K562 (cell line): Measurements from ENCODE around the gene SAMD4A. TPM values are rescaled to one million over a fixed set of nuclear protein-coding genes. Genes with fewer than 3 reads are reported as not detected.

ENCODE experiments used
- ATAC-seq: fragments of 200-7000 bp; cut with Tn5 transposase; 3 replicates; pipeline ENCODE4 v1.9.1; 2020; ENCODE audit warnings: moderate library complexity
- BruUV-seq: library from RNA; stranded (reverse); fragments of 400-500 nt; replicated peaks from 2 replicates; lab custom pipeline; 2021; lab: Mats Ljungman, UMichigan
- CTCF ChIA-PET: fragments of 300-600 bp; formaldehyde crosslinking; extraction: SDS; loops from one replicate; lab custom pipeline; 2021; ENCODE audit warnings: low intra/inter-chr PET ratio; lab: Yijun Ruan, JAX
- POLR2A ChIA-PET: fragments of 300-600, 350-650 bp; sonication (Branson Sonifier 250); formaldehyde crosslinking; extraction: SDS; loops from one replicate; lab custom pipeline; 2021; ENCODE audit warnings: antibody characterized with exemption, inconsistent platforms; lab: Yijun Ruan, JAX
- DNase-seq, 4 experiments: peaks; one replicate each; pipeline versions ENCODE4 v3.0.0 to v3.0.0-alpha.2; 2011 to 2018; ENCODE audit warnings: low spot score in 3 of 4, mixed read lengths in 3 of 4; ENCODE audit errors: extremely low read depth in 1 of 4
- FAIRE-seq: peaks from 2 replicates; lab custom pipeline; 2011; peaks lifted over from hg19 to GRCh38; lab: Jason Lieb, UNC
- H2AFZ ChIP-seq: 2 replicates; pipeline ENCODE4 v1.6.0; 2011; ENCODE audit warnings: low read depth, low read length, control low read depth, inconsistent platforms
- H3K27ac ChIP-seq: fragments of 200-600 bp; 3 replicates; pipeline ENCODE4 v1.8.0; 2011; ENCODE audit warnings: low read depth, mild to moderate bottlenecking, control low read depth, inconsistent platforms, low read length, moderate library complexity, mixed read lengths; ENCODE audit errors: extremely low read depth
- H3K27me3 ChIP-seq, 2 experiments: fragments of 300-600 bp in 1 of 2; 2 replicates in 1 of 2; 3 replicates in 1 of 2; pipeline versions ENCODE4 v1.6.0 to v1.8.0; 2011; ENCODE audit warnings: inconsistent platforms in 2 of 2, low read length in 2 of 2, mild to moderate bottlenecking in 1 of 2, mixed read lengths in 1 of 2, moderate library complexity in 1 of 2; ENCODE audit not compliant: control insufficient read depth in 2 of 2, insufficient read depth in 2 of 2
- H3K36me3 ChIP-seq: fragments of 300-600 bp; 3 replicates; pipeline ENCODE4 v1.8.0; 2011; ENCODE audit warnings: mild to moderate bottlenecking, low read length, inconsistent platforms; ENCODE audit not compliant: control insufficient read depth, insufficient read depth
- H3K4me1 ChIP-seq, 2 experiments: fragments of 200-600 bp in 1 of 2; replicated peaks in 1 of 2; 2 replicates in 1 of 2; 3 replicates in 1 of 2; pipeline versions ENCODE4 v1.5.1 to v1.8.0; 2011; ENCODE audit warnings: inconsistent platforms in 2 of 2, low read length in 2 of 2, mild to moderate bottlenecking in 1 of 2, mixed read lengths in 1 of 2, moderate library complexity in 1 of 2; ENCODE audit not compliant: control insufficient read depth in 2 of 2, insufficient read depth in 2 of 2
- H3K4me2 ChIP-seq: 2 replicates; pipeline ENCODE4 v1.6.1; 2011; ENCODE audit warnings: low read length, control low read depth, inconsistent platforms, mixed read lengths; ENCODE audit not compliant: insufficient read depth
- H3K4me3 ChIP-seq: fragments of 200-600 bp; sonication (generic), shearing (Covaris generic); 2 replicates; pipeline ENCODE4 v1.5.1; 2016; ENCODE audit warnings: control low read depth, inconsistent platforms
- H3K79me2 ChIP-seq: fragments of 200-600 bp; 3 replicates; pipeline ENCODE4 v1.8.0; 2011; ENCODE audit warnings: low read length, inconsistent platforms; ENCODE audit not compliant: control insufficient read depth, insufficient read depth
- H3K9ac ChIP-seq, 2 experiments: 2 replicates each; pipeline versions ENCODE4 v1.6.0 to v1.6.1; 2011; ENCODE audit warnings: low read depth in 2 of 2, low read length in 2 of 2, control low read depth in 1 of 2, inconsistent platforms in 1 of 2, mild to moderate bottlenecking in 1 of 2, mixed read lengths in 1 of 2; ENCODE audit not compliant: insufficient read depth in 1 of 2
- H3K9me1 ChIP-seq: one replicate; pipeline ENCODE4 v1.6.0; 2011; ENCODE audit warnings: inconsistent platforms, mild to moderate bottlenecking, low read length, moderate library complexity; ENCODE audit not compliant: control insufficient read depth, insufficient read depth
- H3K9me3 ChIP-seq: replicated peaks from 2 replicates; pipeline ENCODE4 v1.5.1; 2011; ENCODE audit warnings: low read depth, low read length, inconsistent platforms; ENCODE audit not compliant: control insufficient read depth, insufficient read depth
- H4K20me1 ChIP-seq: replicated peaks from 2 replicates; pipeline ENCODE4 v1.6.1; 2011; ENCODE audit warnings: low read length, inconsistent platforms, mixed read lengths; ENCODE audit not compliant: control insufficient read depth, insufficient read depth
- BACH1 ChIP-seq: fragments of 200-800 bp; sonication (Bioruptor generic); IDR thresholded peaks from 2 replicates; pipeline ENCODE4 v1.6.1; 2016; ENCODE audit warnings: missing genetic modification characterization, missing compliant biosample characterization
- BHLHE40 ChIP-seq: IDR thresholded peaks from 2 replicates; pipeline ENCODE4 v1.6.1; 2011; ENCODE audit warnings: low read length, improper control_type of control experiment
- CXXC5 ChIP-seq: fragments of 250-450 bp; sonication (Bioruptor Pico); IDR thresholded peaks from 2 replicates; pipeline ENCODE4 v1.8.0; 2022; ENCODE audit warnings: inconsistent platforms, mild to moderate bottlenecking, moderate library complexity
- EHMT2 ChIP-seq: fragments of 450-650 bp; IDR thresholded peaks from 2 replicates; pipeline ENCODE4 v1.6.1; 2018; ENCODE audit warnings: antibody characterized with exemption
- GTF2F1 ChIP-seq: IDR thresholded peaks from 2 replicates; pipeline ENCODE4 v1.6.1; 2011; ENCODE audit warnings: low read depth, low read length, improper control_type of control experiment
- MXI1 ChIP-seq: IDR thresholded peaks from 2 replicates; pipeline ENCODE4 v1.6.1; 2011; ENCODE audit warnings: low read depth, mild to moderate bottlenecking, improper control_type of control experiment, low read length
- NBN ChIP-seq: fragments of 450-650 bp; IDR thresholded peaks from 2 replicates; pipeline ENCODE4 v1.6.1; 2016; ENCODE audit warnings: low read depth, mild to moderate bottlenecking
- NFIC ChIP-seq: fragments of 450-650 bp; IDR thresholded peaks from 2 replicates; pipeline ENCODE4 v1.6.1; 2017; ENCODE audit warnings: mild to moderate bottlenecking, inconsistent platforms
- NONO ChIP-seq, 2 experiments: fragments of 200-400 bp in 1 of 2; fragments of 450-650 bp in 1 of 2; formaldehyde crosslinking in 1 of 2; IDR thresholded peaks; 2 replicates each; pipeline ENCODE4 v1.6.1; 2017; ENCODE audit warnings: low read depth in 2 of 2, mild to moderate bottlenecking in 2 of 2, moderate library complexity in 2 of 2, low read length in 1 of 2
- NR3C1 ChIP-seq: sonication (generic); formaldehyde crosslinking; IDR thresholded peaks from 2 replicates; pipeline ENCODE4 v1.8.1; 2022; ENCODE audit warnings: missing genetic modification reagents
- SMARCA5 ChIP-seq: fragments of 450-650 bp; IDR thresholded peaks from 2 replicates; pipeline ENCODE4 v1.6.1; 2016
- STAT5B ChIP-seq: fragments of 250-450 bp; sonication (Bioruptor Pico); IDR thresholded peaks from 2 replicates; pipeline ENCODE4 v1.8.0; 2021; ENCODE audit warnings: mild to moderate bottlenecking, inconsistent platforms
- THRAP3 ChIP-seq: fragments of 450-650 bp; IDR thresholded peaks from 2 replicates; pipeline ENCODE4 v1.6.1; 2016; ENCODE audit warnings: mild to moderate bottlenecking, inconsistent platforms, borderline replicate concordance
- XRCC3 ChIP-seq: fragments of 450-650 bp; IDR thresholded peaks from 2 replicates; pipeline ENCODE4 v1.6.1; 2017; ENCODE audit warnings: mild to moderate bottlenecking, moderate library complexity
- ZNF212 ChIP-seq: fragments of 450-650 bp; formaldehyde crosslinking; IDR thresholded peaks from 2 replicates; pipeline ENCODE4 v1.4.0; 2020; ENCODE audit warnings: mild to moderate bottlenecking
- WGBS: fragments of 100-300 bp; shearing (Covaris generic); methylation state at CpG from one replicate; pipeline ENCODE4 v1.1.6; 2016; ENCODE audit warnings: low coverage, mixed read lengths; ENCODE audit not compliant: insufficient coverage; ENCODE audit errors: missing lambda C conversion rate; 5-methylcytosine and 5-hydroxymethylcytosine counted together
- in situ Hi-C: fragments of 300-500 bp; cut with MboI; formaldehyde crosslinking; loops from 4 replicates; pipeline ENCODE4 v1.15.0; 2018; ENCODE audit warnings: inconsistent platforms, mixed read lengths
- intact Hi-C: fragments of 100-400 bp; cut with micrococcal nuclease; formaldehyde crosslinking; loops from 2 replicates; pipeline ENCODE4 v1.14.2; 2022
- polyA plus RNA-seq, 8 experiments: library from polyadenylated mRNA; depleted of rRNA in 4 of 8; stranded (reverse) in 5 of 8; unstranded in 3 of 8; fragments of >200 nt; fragmentation: Nextera tagmentation in 2 of 8; fragmentation: Illumina TruSeq in 1 of 8; extraction: Ambion mirVana in 2 of 8; extraction: Trizol in 1 of 8; gene quantifications; 2 replicates each; pipeline versions ENCODE4 v1.2.1 to v1.2.3, GENCODE V29; 2011 to 2014; ENCODE audit warnings: inconsistent platforms in 1 of 8, missing spikeins in 1 of 8
- total RNA-seq, 7 experiments: library from RNA; depleted of rRNA in 6 of 7; stranded (reverse); fragments of >200 nt in 6 of 7; fragmentation: Illumina TruSeq in 2 of 7; extraction: Trizol in 2 of 7; gene quantifications; 2 replicates each; pipeline versions ENCODE4 v1.2.1 to v1.2.3, GENCODE V29; 2011 to 2021; ENCODE audit warnings: low replicate concordance in 1 of 7
- TF ChIP-seq, protein P1 (sequence below): sonication (generic); formaldehyde crosslinking; IDR thresholded peaks from 2 replicates; pipeline ENCODE4 v1.8.1; 2023; ENCODE audit warnings: mild to moderate bottlenecking, missing genetic modification reagents

SAMD4A gene
- total and polyA plus RNA-seq, 9 of the 15 experiments (the other 6 are each of a cell fraction or from before 2014, with no cell fraction given), result 0.66 to 6.8 (median 3.3) TPM

DNA sequence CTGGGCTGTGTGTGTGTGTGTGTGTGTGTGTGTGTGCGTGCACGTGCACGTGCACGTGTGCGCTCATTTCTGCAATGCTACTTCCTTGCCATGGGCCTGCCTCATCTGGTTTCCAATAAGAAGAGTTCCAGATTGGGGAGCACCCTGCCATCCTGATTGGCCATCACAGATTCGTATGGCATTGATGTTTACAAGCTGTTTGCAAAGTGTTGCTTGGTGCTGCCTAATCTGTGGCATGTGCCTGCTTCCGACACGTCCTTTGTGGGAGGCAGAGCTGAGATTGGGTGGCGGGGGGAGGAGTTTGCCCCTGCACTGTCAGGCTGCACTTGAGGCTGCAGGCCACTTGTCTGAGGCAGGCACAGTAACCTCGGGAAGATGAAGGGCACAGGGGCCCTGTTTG lies 39.2 kb downstream of the SAMD4A start:
- Histone ChIP-seq H3K4me3 (no peak overlapping the region), H3K36me3 (no peaks in the 10 kb centered on the region; the same call in 2 of the 3 replicates), H3K9me1 (no peaks in the 10 kb centered on the region), H3K79me2 (no peaks in the 10 kb centered on the region), H3K27me3 (no peaks in the 10 kb centered on the region), H3K4me1 (no peaks in the 10 kb centered on the region; a peak in 1 of 5 replicates), H3K9ac (no peak overlapping the region), H2AFZ (no peak overlapping the region), H3K4me2 (no peak overlapping the region), H4K20me1 (no peaks in the 10 kb centered on the region), H3K9me3 (no peaks in the 10 kb centered on the region), H3K27ac (no peak overlapping the region)
- ChIA-PET POLR2A (interaction anchor here (0.7 kb wide), 1 partner anchor 8 kb away, joined by 3 read pairs; no protein-coding TSS in a partner anchor), CTCF (no interaction called here)
- no peak for TF ChIP-seq MXI1
- no peak for TF ChIP-seq NONO (IDR thresholded peaks at IDR 0.05; ENCODE audit: low read depth in 2 of 2, low read length in 1 of 2)
- no peak for TF ChIP-seq BACH1 (tag)
- TF ChIP-seq BHLHE40, result peak; percentile 42; the same call in 1 of the 2 replicates
- intact Hi-C loops (no loop called here), in situ Hi-C loops (no loop called here)
- FAIRE-seq (no peak), ATAC-seq (no peak), DNase-seq (no peak)
- WGBS, result 70% methylated on average over 10 of the region's 10 CpGs
- no TSS peak for BruUV-seq

DNA sequence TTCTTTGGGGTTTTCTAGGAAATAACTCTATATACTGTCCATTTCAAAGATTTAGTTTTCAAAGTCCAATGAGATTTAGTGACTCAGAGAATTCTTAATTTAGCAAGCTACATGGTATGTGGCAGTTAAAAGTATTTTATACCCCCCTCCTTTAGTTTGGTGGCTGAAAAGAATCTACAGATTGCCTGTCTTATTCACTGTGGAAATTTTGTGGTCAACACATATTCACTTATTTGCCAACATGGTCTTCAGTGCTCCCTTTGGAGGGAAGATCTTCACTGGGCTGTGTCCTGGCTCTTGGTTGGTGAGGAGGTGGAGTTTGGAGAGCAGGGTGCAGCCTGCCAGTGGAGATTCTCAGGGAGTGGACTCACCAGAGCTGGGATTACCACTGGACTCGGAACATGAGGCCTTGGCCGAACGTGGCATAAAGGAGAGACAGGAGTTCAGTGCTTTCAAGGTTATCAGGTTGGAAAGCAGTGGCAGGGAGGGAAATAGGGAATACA lies 39.8 kb downstream of the SAMD4A start:
- BruUV-seq, result no TSS peak
- ATAC-seq, result no peak
- H3K27me3 ChIP-seq, result no peaks in the 10 kb centered on the region
- no peak overlapping the region for H2AFZ ChIP-seq
- no peak for TF ChIP-seq NFIC
- TF ChIP-seq NBN, result no peak
- no peak for TF ChIP-seq SMARCA5
- no peak for TF ChIP-seq ZNF212 (CRISPR knock-in tag)
- TF ChIP-seq, protein P1, sequence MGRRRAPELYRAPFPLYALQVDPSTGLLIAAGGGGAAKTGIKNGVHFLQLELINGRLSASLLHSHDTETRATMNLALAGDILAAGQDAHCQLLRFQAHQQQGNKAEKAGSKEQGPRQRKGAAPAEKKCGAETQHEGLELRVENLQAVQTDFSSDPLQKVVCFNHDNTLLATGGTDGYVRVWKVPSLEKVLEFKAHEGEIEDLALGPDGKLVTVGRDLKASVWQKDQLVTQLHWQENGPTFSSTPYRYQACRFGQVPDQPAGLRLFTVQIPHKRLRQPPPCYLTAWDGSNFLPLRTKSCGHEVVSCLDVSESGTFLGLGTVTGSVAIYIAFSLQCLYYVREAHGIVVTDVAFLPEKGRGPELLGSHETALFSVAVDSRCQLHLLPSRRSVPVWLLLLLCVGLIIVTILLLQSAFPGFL, result no peak
- TF ChIP-seq CXXC5 (CRISPR knock-in tag), result no peak
- TF ChIP-seq EHMT2, result no peak
- no peak for TF ChIP-seq XRCC3
- TF ChIP-seq NR3C1 (CRISPR knock-in tag), result no peak
- TF ChIP-seq THRAP3, result no peak
- no peak for TF ChIP-seq STAT5B
- TF ChIP-seq GTF2F1, result no peak
- 94% methylated on average over 2 of the region's 3 CpGs for WGBS
- FAIRE-seq, result no peak
- no peaks in the 10 kb centered on the region for H4K20me1 ChIP-seq
- no peaks in the 10 kb centered on the region for H3K9me1 ChIP-seq
- H3K4me2 ChIP-seq, result no peak overlapping the region
- H3K9me3 ChIP-seq, result no peaks in the 10 kb centered on the region
- H3K9ac ChIP-seq, result no peak overlapping the region
- H3K36me3 ChIP-seq, result no peaks in the 10 kb centered on the region; the same call in 2 of the 3 replicates
- no peak overlapping the region for H3K27ac ChIP-seq
- H3K4me1 ChIP-seq, result no peaks in the 10 kb centered on the region; a peak in 1 of 5 replicates
- H3K4me3 ChIP-seq, result no peak overlapping the region
- ChIA-PET POLR2A (interaction anchor here (0.5 to 0.7 kb wide), 2 partner anchors 9 to 150 kb away, joined by 3 read pairs; no protein-coding TSS in a partner anchor), CTCF (no interaction called here)
- in situ Hi-C loops, result no loop called here
- no peaks in the 10 kb centered on the region for H3K79me2 ChIP-seq
- DNase-seq, result no peak
- intact Hi-C loops, result no loop called here
